Measurements from ENCODE around the gene KLF16.

GRCh38 chr19:1850809-1851653, 12.3 kb downstream of the KLF16 start:
- no peak for TF ChIP-seq CTCF (IDR thresholded peaks at IDR 0.05)
- no peak for TF ChIP-seq POLR2A (IDR thresholded peaks at IDR 0.05)

Measured in testis (tissue), 2 donors.